Chondrocyte (in vitro differentiated cells): ENCODE data around the gene ENTPD7. TPM values are rescaled to one million over a fixed set of nuclear protein-coding genes. Genes with fewer than 3 reads are reported as not detected.

ENCODE experiments used
- DNase-seq: peaks from one replicate; pipeline ENCODE4 v3.0.0; 2021; ENCODE audit warnings: mixed read lengths, low spot score
- H3K27ac Mint-ChIP-seq: one replicate; pipeline ENCODE4 v1.8.0; 2021; ENCODE audit warnings: mild to moderate bottlenecking, moderate library complexity, mixed read lengths; ENCODE audit not compliant: unreplicated experiment
- H3K27me3 Mint-ChIP-seq: 2 replicates; pipeline ENCODE4 v1.8.0; 2021; ENCODE audit warnings: low read depth, mixed read lengths
- H3K36me3 Mint-ChIP-seq: 2 replicates; pipeline ENCODE4 v1.8.0; 2021; ENCODE audit warnings: low read depth, mixed read lengths
- H3K4me1 Mint-ChIP-seq: 2 replicates; pipeline ENCODE4 v1.8.0; 2021; ENCODE audit warnings: low read depth, mild to moderate bottlenecking, mixed read lengths
- H3K4me3 Mint-ChIP-seq: one replicate; pipeline ENCODE4 v1.8.0; 2021; ENCODE audit warnings: mild to moderate bottlenecking, moderate library complexity, mixed read lengths; ENCODE audit not compliant: unreplicated experiment
- H3K9me3 Mint-ChIP-seq: 2 replicates; pipeline ENCODE4 v1.8.0; 2021; ENCODE audit warnings: low read depth, mixed read lengths
- CTCF ChIP-seq: fragments of 200-600 bp; sonication (generic); IDR thresholded peaks from 2 replicates; pipeline ENCODE4 v1.5.0; 2021; ENCODE audit warnings: antibody characterized with exemption, mild to moderate bottlenecking, moderate library complexity
- total RNA-seq: library from RNA; stranded (reverse); gene quantifications from 3 replicates; pipeline ENCODE4 v1.2.1, GENCODE V29; 2021

ENTPD7 gene
- total RNA-seq, 1 donor from 2014 or later = 28.8 TPM

- no peaks in the 10 kb centered on the region for H3K9me3 Mint-ChIP-seq
- no peak overlapping the region for H3K4me3 Mint-ChIP-seq
- TF ChIP-seq CTCF = no peak
- peaks cover 37% of the 10 kb centered on the region for H3K36me3 Mint-ChIP-seq
- no peaks in the 10 kb centered on the region for H3K27me3 Mint-ChIP-seq
- H3K27ac Mint-ChIP-seq = peak overlapping the region; percentile 49
- peaks cover 7% of the 10 kb centered on the region for H3K4me1 Mint-ChIP-seq
- no peak for DNase-seq
These were observed 55.1 kb downstream of the ENTPD7 start for GRCh38 chr10:99714446-99714845.

GRCh38 chr10:99720387-99720786 lies 61.1 kb downstream of the ENTPD7 start:
- H3K27ac Mint-ChIP-seq = no peak overlapping the region
- H3K4me3 Mint-ChIP-seq = no peak overlapping the region
- H3K27me3 Mint-ChIP-seq = no peaks in the 10 kb centered on the region
- peaks cover 33% of the 10 kb centered on the region for H3K36me3 Mint-ChIP-seq
- no peak for TF ChIP-seq CTCF
- no peaks in the 10 kb centered on the region for H3K9me3 Mint-ChIP-seq
- no peak for DNase-seq
- no peaks in the 10 kb centered on the region for H3K4me1 Mint-ChIP-seq

- H3K27me3 Mint-ChIP-seq = no peaks in the 10 kb centered on the region
- H3K36me3 Mint-ChIP-seq = peaks cover 4% of the 10 kb centered on the region
- H3K4me3 Mint-ChIP-seq = no peak overlapping the region
- no peak for DNase-seq
- H3K9me3 Mint-ChIP-seq = no peaks in the 10 kb centered on the region
- H3K4me1 Mint-ChIP-seq = peaks cover 18% of the 10 kb centered on the region
- no peak overlapping the region for H3K27ac Mint-ChIP-seq
- TF ChIP-seq CTCF = no peak
These were observed 70.7 kb downstream of the ENTPD7 start for GRCh38 chr10:99730026-99730425.

GRCh38 chr10:99731306-99732032 lies 72.2 kb downstream of the ENTPD7 start:
- Mint-ChIP-seq H3K9me3 (no peaks in the 10 kb centered on the region), H3K4me1 (peaks cover 18% of the 10 kb centered on the region), H3K27me3 (no peaks in the 10 kb centered on the region), H3K36me3 (peaks cover 4% of the 10 kb centered on the region), H3K4me3 (peak overlapping the region; percentile 87), H3K27ac (peak overlapping the region; percentile 97)
- no peak for TF ChIP-seq CTCF
- no peak for DNase-seq

GRCh38 chr10:99732033-99732842 lies 72.9 kb downstream of the ENTPD7 start, which contains the start of the genes COX15 and CUTC:
COX15 (minus strand) TSS chr10:99732127; CDS start chr10:99732049, 78 bp downstream.
CUTC (plus strand) TSS chr10:99732234; CDS start chr10:99732349, 115 bp downstream.
- H3K27ac Mint-ChIP-seq = peak within 1 kb of the TSS; percentile 97
- peaks cover 18% of the 10 kb centered on the region for H3K4me1 Mint-ChIP-seq
- no peaks in the 10 kb centered on the region for H3K27me3 Mint-ChIP-seq
- H3K36me3 Mint-ChIP-seq = peaks cover 5% of the 10 kb centered on the region
- TF ChIP-seq CTCF = peak; percentile 67
- H3K4me3 Mint-ChIP-seq = peak within 1 kb of the TSS; percentile 87
- peak; percentile 98 for DNase-seq
- H3K9me3 Mint-ChIP-seq = no peaks in the 10 kb centered on the region
